GM19035 (cell line): Measurements from ENCODE around the gene PLEKHG7.
"Not testable (repeated sequence)": the region's sequence is repeated elsewhere in the genome, so short reads cannot be mapped to it uniquely, and the experiment has no call there.

ENCODE experiments used
- ATAC-seq: cut with Tn5 transposase; IDR thresholded peaks from one replicate; pipeline ENCODE4 v1.9.1; 2021; ENCODE audit not compliant: unreplicated experiment

The PLEKHG7 gene

DNA sequence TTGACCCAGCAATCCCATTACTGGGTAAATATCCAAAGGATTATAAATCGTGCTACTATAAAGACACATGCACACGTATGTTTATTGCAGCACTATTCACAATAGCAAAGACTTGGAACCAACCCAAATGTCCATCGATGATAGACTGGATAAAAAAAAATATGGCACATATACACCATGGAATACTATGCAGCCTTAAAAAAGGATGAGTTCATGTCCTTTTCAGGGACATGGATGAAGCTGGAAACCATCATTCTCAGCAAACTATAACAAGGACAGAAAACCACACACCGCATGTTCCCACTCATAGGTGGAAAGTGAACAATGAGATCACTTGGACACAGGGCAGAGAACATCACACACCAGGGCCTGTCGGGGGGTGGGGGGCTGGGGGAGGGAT lies 91.6 kb downstream of the PLEKHG7 start:
- not testable (repeated sequence) for ATAC-seq

DNA sequence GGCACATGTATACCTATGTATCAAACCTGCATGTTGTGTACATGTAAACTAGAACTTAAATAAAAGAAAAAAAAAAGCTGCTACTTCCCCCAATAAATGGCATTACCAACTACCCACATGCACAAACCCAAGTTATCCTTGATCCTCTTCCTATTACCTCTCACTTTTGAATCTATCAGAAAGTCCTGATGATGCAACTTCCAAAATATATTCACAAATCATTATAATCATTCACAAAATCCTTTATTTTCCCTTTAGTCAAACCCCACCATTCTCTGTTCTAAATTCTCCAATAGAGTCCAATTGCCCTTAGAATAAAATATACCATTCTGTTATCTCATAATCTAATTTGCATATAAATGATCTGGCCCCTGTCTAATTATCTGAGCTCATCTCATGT lies 92.0 kb downstream of the PLEKHG7 start:
- no peak for ATAC-seq

DNA sequence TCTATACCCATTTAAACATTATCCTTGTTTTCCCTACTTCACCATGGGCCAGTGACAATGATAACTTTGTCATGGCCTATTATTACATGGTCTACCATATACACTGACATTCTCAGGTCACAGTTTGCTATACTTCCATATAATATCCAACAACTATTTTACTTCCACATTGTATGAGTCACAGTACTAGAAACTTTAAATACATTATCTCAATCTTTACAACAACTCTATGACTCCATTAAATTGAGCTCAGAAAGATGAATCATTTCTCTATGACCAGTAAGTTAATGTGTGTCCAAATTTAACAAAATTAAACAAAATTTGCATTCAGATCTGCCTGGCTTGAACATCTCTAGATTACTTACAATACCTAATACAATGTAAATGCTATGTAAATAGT lies 93.9 kb downstream of the PLEKHG7 start:
- ATAC-seq = no peak

DNA sequence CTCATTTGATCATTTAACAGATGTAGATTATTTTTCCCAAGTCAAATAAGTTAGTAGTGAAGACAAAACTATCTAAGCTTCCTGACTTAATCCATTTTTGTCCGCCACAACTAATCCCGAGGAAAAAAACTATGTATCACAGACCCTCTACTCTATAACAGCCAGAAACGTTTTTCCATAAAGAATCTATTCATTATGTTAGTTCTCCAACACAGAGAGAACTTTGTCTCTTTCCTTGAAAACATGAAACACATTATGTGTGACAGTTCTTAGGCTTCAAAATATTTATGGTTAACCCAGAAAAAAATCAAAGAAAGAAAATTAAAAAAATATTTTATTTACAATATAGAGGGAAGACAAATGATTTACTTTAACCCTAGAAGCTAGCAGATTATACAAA lies 100.1 kb downstream of the PLEKHG7 start:
- ATAC-seq = no peak

DNA sequence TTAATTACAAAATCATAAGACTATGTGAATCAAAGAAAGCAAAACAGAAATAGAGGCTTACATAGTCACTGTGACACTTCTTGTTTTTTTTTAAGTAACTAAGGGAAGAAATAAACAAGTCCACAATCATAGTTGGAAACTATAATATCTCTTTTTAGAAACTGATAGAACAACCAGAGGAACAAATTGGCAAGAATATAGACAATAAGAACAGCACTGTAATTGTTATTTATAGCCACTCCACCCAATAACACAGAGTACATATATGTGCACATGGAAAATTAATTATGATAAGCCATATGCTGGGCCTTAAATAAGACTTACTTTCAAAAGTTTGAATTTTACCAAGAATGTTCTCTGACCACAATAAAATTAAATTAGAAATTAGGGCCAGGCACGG lies 101.1 kb downstream of the PLEKHG7 start:
- ATAC-seq = no peak

DNA sequence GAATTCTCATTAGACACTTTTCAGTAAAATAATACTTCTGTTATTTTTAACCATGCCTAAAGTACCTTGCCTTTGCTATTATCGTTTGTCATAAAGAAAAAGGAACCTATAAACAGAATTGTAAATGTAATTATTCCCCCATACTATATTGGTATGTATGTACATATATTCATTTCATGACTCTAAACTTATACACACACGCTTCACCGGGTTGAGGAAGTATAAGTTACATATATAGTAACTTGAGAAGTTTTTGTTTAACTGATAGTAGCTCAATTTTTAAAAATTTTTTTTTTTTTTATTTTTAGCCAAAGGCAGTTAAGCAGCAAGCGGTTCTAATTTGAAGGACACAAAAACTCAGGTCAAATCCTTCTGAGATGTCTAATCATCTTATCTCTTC lies 107.6 kb downstream of the PLEKHG7 start:
- ATAC-seq = no peak

DNA sequence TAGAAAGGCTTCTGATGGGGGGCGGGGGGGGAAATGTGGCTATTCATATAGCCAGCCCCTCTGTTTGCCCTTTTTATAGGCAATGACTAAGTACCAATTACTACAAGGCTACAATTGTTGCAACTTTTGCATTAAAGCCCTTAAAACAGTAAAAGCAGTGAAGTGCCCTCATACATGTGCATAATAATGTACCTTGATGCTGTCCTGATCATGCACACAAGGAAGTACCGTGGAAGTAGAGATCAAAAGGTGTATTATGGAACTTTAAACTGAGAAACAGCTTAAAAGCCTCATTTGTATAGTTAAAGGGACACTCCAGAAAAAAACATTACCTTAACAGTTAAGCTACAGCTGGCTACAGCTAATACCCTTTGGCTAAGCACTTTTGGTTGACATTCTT lies 111.8 kb downstream of the PLEKHG7 start:
- no peak for ATAC-seq

DNA sequence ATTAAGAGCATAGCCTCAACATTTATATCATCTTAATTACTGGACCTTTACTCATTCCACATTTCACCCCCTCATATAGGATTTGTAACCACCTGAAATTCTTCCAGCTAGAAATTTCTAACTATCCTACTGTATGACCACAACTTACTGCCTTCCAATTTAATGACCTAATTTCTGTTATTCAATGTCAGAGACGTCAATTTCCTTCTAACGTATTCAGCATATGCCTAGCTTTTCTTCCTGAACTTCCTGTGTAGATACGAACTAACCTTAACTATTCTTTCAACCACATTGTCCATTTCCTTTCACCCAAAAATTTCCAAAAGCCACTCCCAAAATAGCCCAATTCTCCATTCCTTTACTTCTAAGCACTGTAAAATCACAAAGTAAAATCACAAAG lies 118.4 kb downstream of the PLEKHG7 start:
- no peak for ATAC-seq
